Activated effector memory CD4-positive, alpha-beta T cell treated with anti-CD3 and anti-CD28 coated beads, Interleukin-2, amount 50 U/mL, for 16 hours (primary cell): ENCODE measurements around the gene MX2.
"Not testable (repeated sequence)": the region's sequence is repeated elsewhere in the genome, so short reads cannot be mapped to it uniquely, and the experiment has no call there.

Experiments
- DNase-seq: peaks from one replicate; pipeline ENCODE4 v3.0.0-alpha.2; 2020

Gene MX2

GRCh38 chr21:41361786-41362604, at the start of gene MX2:
TSS of gene MX2 (plus strand) at chr21:41362027. CDS start at chr21:41376907, 14,880 bp downstream.
- peak; percentile 90 for DNase-seq

GRCh38 chr21:41313285-41314164, 48.3 kb upstream of the MX2 start:
- DNase-seq = not testable (repeated sequence)

GRCh38 chr21:41315726-41316125, 46.1 kb upstream of the MX2 start:
- no peak for DNase-seq

- DNase-seq = no peak
These were observed 45.4 kb upstream of the MX2 start, which contains the start of gene FAM3B for GRCh38 chr21:41316200-41317062. TSS of gene FAM3B (plus strand) at chr21:41316801. CDS start at chr21:41316880, 79 bp downstream.

GRCh38 chr21:41317063-41317392, 44.8 kb upstream of the MX2 start:
- no peak for DNase-seq

- no peak for DNase-seq
These were observed 44.4 kb upstream of the MX2 start for GRCh38 chr21:41317458-41317857.

GRCh38 chr21:41318218-41318617, 43.6 kb upstream of the MX2 start:
- DNase-seq = no peak

GRCh38 chr21:41319273-41319672, 42.6 kb upstream of the MX2 start:
- no peak for DNase-seq

GRCh38 chr21:41321211-41321907, 40.5 kb upstream of the MX2 start:
- no peak for DNase-seq

- DNase-seq = no peak
These were observed 39.8 kb upstream of the MX2 start for GRCh38 chr21:41321908-41322495.

GRCh38 chr21:41322496-41323382, 39.1 kb upstream of the MX2 start:
- no peak for DNase-seq

- no peak for DNase-seq
These were observed 36.5 kb upstream of the MX2 start for GRCh38 chr21:41325138-41325912.

- no peak for DNase-seq
These were observed 35.3 kb upstream of the MX2 start for GRCh38 chr21:41326414-41327080.

- no peak for DNase-seq
These were observed 34.1 kb upstream of the MX2 start for GRCh38 chr21:41327753-41328152.

GRCh38 chr21:41328660-41329607, 32.9 kb upstream of the MX2 start:
- DNase-seq = peak; percentile 55

GRCh38 chr21:41333752-41334151, 28.1 kb upstream of the MX2 start:
- DNase-seq = no peak

GRCh38 chr21:41337515-41337914, 24.3 kb upstream of the MX2 start:
- no peak for DNase-seq

- no peak for DNase-seq
These were observed 23.4 kb upstream of the MX2 start for GRCh38 chr21:41338455-41338854.
